HCEC 1CT (cell line): ENCODE data around the gene LACC1.

ENCODE experiments used
- DNase-seq: peaks from one replicate; pipeline ENCODE4 v3.0.0-alpha.2; 2017

The LACC1 gene

DNA sequence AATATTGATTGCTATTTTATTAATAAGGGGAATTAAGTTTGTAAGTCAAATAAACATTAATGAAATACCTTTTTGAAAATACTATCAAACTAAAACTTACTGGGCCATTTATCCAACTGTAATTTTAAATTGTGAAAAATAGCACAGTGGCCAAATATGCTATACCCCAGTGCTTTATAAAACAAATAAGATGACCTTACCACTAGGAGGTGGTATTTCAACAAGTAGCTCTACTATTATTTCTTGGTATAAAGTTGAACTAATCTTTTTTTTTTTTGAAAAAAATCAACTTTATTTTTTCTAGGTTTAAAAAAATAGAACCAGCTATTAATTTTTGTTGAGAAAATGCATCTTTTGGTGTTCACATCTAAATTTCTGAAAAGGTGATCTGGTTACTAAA, 14.7 kb downstream of the LACC1 start:
- DNase-seq: no peak

DNA sequence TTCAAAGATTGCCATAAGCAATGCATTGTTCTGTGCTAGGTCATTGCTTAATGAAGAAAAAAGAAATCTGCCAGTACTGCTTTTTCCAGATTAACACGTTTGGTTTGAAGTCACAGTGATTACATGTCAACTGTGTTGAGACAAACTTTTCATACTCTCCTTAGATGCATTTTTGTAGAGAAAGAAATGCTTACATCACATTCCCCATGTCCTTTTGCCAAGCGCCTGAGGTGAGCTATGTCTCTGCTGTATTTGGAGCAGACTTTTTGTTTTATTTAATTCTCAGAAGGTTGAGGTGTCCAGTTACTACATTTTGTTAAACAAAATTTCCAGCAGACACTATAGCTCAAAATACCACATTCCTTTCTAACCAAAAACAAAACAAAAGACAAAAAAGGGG, 16.2 kb downstream of the LACC1 start:
- no peak for DNase-seq

GRCh38 chr13:43905435-43906031, 25.8 kb downstream of the LACC1 start:
- DNase-seq: peak; percentile 68

DNA sequence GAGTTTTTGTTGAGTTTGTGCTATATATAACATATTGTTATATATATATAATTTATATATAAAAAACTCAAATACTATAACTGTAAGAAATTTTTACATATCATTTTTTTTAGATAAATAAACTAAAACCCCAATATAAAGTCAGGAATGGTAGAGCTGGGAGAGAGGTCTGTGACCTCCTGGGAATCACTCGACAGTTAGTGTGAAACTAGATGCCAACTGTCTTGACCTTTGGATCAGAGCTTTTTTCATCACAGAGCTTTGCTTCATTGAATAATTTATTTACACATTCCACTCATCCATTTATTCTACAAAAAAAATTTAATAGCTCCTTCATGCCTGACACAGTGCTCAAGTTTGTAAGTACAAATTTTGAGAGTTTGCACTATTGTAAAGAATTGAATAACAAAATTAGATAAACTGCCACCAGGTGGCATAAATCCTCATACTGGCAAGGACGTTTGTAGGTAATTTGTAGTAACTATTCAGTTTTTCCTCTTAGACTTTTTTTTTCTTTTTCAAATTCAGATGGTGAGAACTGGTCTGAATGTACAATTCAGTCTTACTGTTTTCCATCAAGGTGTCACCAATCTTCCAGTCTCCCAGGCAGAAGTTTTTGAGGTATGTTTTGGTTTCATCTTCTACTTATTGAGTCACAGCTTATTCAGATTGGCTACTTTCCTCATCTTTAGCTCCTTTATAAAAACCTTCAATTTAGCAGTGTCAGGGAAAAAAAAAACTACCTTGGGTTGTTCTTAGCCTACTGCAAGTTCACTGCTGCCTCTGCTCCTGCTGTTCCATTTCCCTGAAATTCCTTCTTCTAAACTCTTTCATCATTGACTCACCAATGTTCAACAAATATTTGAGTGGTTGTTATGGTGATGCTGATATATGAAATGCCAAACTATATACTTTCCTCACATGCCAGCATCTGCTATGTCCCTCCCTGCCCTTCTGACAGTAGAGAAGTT, 28.7 kb downstream of the LACC1 start:
- DNase-seq: peak; percentile 67

DNA sequence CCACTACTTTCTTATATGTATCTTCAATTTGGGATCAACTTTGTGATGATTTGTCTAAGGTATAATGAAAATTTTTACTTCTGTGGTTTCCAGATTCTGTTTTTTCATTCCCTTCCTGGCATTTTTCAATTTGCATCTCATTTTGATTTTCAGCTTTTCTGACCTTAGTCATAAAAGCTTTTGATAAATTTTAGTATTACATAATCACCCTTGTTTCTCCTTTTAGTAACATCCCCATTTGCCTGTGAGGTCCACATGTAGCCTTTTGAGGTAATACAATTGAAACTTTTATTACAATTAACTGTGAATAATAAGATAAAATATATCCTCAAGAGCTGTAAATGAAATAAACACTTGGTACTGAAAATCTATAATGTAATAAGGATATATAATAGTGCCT, 31.2 kb downstream of the LACC1 start:
- no peak for DNase-seq

DNA sequence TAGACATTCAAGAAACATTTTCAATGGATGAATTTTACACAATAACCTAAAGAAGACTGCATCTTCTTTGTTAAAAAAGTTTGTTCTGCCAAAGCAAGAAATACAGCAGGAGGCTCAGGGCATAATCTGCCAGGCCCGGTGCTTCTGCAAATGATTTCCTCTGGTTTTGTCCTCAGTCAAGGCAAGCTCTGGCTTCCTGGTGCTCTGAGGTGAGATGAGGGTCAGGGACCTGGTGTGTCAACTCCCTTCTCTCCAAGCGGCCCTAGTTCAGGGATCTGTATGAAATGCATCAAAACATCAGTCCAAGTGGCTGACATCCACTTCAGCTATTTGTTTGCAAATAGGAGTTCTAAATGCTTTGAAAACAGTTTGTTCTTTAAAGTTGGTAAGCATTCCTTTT, 31.6 kb downstream of the LACC1 start:
- no peak for DNase-seq

- no peak for DNase-seq
Measured at GRCh38 chr13:43911871-43912270, 32.2 kb downstream of the LACC1 start.

DNA sequence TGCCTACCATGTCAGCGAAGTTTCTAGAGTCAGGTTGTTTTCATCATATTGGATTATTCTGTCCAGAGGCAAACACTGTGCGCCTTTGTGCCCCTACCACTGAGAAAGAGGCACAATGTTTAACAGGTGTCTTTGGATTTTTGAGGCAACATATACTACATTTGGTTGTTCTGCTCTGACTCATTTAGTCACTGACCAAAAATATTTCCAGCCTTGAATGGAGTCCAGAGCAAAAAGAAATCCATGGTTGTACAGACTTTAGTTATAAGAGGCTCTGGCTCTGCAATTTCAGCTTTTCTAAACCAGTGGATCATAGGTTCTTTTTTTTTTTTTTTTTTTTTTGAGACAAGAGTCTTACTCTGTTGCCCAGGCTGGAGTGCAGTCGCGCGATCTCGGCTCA, 35.7 kb downstream of the LACC1 start:
- no peak for DNase-seq

- no peak for DNase-seq
Measured at GRCh38 chr13:43916828-43917227, 37.1 kb downstream of the LACC1 start.

DNA sequence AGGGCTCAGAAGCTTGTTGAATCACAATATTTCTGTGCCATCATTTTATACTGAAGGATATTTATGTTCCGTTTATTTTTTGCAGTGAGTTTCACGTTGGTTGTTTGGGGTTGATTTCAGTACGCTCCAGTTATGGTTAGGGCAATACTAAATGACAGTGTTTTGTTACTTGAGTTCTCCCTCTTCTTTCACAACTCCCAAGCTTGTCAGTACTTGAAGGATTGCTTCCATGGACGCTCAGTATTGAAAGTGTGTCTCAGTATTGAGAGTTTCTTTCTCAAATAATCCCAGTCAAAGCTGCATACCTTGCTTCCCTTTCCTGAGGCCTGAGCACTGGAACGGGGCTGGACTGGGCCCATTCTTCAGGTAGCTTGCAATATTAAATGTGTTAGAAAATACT, 38.9 kb downstream of the LACC1 start:
- no peak for DNase-seq

DNA sequence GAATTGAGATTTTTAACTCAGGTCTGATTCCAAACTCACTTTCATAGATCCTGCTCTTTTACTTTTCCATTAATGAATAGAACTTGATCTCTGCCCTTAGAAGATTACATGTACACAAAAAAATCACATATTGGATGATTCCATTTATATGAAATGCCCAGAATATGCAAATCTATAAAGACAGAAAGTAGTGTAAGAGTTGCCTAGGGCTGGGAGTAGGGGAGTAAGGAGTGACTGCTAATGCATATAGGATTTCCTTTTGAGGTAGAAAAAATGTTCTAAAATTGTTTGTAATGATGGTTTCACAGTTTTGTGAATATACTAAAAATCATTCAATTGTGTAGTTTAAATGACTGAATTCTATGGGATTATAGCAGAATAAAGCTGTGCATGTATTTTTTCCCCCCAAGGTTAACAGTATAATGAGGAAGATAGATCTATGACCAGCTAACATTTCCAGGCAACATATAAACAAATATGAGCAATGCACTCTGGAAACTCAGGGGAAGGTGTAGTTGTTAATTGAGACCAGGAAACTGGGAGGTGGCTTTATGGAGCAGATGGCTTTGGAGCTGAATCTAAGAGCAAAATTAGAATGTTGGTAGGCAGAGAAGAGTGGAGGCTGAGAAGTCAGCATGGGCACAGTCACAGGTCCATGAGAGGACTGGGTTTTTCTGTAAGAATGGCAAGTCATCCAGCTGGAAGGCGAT, 41.4 kb downstream of the LACC1 start:
- no peak for DNase-seq

DNA sequence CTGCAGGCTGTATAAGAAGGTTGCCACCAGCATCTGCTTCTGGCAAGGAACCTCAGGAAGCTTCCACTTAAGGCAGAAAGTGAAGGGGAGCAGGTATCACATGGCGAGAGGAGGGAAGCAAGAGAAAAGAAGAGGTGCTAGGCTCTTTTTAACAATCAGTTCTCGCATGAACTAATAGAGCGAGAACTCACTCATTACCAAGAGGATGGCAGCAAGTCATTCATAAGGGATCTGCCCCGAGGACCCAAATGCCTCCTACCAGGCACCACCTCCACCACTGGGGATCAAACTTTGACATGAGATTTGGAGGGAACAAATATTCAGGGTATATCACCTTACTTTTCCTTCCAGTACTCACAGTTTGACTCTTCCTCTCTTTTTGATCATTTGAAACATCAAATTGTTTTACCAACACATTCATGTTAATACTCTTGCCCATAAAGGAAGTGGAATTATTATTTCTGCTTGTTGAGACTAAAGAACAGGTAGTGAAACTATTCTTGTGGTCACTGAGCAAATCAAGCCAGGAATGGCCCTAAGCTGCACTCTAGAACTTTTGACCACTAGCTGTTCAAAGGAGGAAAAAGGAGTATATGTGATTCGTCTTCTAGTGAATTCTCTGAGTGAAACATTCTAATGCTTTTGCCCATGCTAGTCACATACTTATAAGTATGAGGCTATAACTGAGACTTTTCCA, 45.0 kb downstream of the LACC1 start:
- no peak for DNase-seq

DNA sequence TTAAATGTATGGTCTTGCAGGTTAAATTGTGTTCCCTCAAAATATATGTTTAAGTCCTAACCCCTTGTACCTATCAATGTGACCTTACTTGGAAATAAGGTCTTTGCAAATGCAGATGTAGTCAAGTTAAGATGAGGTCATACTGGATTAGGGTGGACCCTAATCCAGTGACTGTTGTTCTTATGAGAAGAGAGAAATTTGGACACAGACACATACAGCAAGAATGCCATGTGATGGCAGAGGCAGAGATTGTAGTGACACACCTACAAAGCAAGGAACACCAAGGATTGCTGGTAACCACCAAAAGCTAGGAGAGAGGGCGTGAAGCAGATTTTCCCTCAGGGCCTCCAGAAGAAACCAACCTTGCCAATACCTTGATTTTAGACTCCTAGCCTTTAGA, 50.2 kb downstream of the LACC1 start:
- DNase-seq: no peak

- DNase-seq: no peak
Measured at GRCh38 chr13:43933378-43933777, 53.7 kb downstream of the LACC1 start.

GRCh38 chr13:43934273-43934672, 54.6 kb downstream of the LACC1 start:
- peak; percentile 2 for DNase-seq

- DNase-seq: no peak
Measured at GRCh38 chr13:43935878-43936277, 56.2 kb downstream of the LACC1 start.

DNA sequence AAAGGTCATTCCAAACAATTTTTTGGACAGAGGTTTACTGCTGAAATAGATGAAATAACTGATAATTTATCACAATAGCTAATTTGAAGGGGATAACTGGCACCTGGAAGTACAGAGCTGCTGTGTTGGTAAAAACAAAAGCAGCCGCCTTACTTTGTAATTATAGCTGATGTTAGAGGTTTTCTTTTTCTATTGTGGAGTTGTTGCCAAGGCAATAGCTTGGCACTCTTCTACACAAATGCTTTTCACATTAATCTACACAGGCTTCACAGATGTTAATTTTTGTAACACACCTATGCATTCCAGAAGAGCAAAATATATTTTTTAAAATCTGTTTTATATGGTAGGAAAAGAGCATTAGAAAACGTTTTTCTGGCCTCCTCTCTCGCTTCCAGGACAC, 56.9 kb downstream of the LACC1 start:
- no peak for DNase-seq

DNA sequence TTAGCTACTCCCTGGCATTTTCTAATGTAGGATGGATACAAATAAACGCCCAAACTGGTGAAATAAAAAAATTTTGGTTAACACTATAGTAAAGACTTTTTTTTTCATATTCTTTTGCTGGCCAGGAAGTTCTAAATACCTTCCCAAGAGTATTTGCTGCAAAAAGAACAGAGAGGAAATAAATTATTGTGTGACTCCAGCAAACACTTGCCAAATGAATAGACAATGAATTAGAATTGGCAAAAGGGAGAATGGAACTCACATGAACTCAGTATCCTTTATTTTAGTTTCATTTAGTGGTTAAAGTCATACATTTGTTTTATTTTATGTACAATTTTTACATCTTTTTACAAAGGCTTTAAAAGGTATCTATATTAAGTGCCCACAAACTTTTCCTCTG, 58.1 kb downstream of the LACC1 start:
- DNase-seq: no peak

DNA sequence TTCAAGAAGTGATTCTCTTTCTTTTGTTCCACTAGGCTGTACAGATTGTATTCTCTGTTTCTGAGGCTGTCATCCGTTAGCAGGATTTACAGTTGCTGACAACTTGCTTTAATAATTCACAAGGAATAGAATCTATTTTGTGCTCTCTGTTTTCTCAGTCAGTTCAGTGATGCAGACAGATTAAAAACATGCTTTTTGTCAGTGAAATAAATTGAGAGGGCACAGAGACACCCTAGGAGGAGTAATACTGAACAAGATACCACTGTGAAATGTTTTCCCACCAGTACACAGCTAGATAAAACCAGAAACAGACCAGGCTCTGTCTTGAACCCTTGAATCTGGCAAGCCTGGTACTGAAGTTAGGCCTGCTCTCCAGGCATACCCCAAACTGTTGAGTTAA, 58.7 kb downstream of the LACC1 start:
- no peak for DNase-seq

GRCh38 chr13:43939086-43939485, 59.4 kb downstream of the LACC1 start:
- DNase-seq: no peak

GRCh38 chr13:43942286-43942685, 62.6 kb downstream of the LACC1 start:
- no peak for DNase-seq
